GM21381 (cell line): ENCODE measurements around the gene OPALIN.
"Not testable (repeated sequence)": the region's sequence is repeated elsewhere in the genome, so short reads cannot be mapped to it uniquely, and the experiment has no call there.

ENCODE experiments used
- ATAC-seq: cut with Tn5 transposase; IDR thresholded peaks from one replicate; pipeline ENCODE4 v1.9.1; 2021; ENCODE audit warnings: mild to moderate bottlenecking, moderate library complexity; ENCODE audit not compliant: unreplicated experiment

Gene OPALIN

GRCh38 chr10:96339956-96340904 lies 18.6 kb downstream of the OPALIN start:
- no peak for ATAC-seq

GRCh38 chr10:96339383-96339782 lies 19.4 kb downstream of the OPALIN start:
- ATAC-seq, result no peak

DNA sequence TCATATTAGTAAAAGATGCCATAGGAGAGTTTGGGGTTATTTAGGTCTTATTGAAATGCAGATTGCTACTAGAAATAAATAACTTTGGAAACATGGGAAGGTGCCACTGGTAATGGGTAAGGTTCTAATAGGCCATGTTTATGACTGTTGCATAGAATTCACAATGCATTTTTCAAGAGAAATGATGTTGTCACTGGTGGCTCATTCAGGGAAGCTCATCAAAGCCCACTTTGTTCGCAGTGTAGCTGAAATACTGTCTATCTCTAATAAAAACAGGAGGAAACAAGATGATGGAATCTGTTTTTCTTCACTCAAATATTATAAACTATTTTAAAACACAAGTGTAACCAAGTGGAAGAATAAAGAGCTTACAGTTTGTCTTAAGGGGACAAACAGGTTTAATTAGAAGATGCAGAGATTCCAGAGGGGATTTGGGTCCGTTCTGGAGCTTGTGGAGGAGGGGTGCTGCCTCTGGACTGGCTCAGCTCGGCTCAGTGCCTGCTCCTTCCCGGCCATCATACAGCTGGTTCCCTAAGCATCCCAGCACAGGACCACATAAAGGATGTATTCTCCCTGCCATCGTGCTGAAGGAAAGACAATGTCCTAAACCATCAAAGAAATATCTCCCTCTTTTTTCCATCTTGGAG lies 20.4 kb downstream of the OPALIN start:
- ATAC-seq, result no peak

DNA sequence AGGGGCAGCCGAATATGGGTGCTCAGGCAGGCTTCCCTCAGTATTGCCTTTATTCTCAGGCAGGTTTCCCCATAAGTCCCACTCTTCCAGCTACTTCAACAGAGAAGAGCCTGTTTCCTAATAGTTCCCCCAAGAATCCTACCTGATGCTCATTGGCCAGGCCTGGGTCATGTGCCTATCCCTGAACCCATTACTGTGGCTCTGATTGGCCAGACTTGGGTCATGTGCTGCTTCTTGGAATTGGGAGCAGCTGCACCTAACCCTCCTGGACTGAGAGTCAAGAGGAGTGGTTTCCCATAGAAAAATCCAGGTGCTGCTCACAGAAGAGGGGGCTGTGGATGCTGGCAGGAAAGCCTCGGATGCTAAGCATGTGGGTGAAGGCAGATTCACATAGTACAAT lies 21.7 kb downstream of the OPALIN start:
- ATAC-seq, result no peak

DNA sequence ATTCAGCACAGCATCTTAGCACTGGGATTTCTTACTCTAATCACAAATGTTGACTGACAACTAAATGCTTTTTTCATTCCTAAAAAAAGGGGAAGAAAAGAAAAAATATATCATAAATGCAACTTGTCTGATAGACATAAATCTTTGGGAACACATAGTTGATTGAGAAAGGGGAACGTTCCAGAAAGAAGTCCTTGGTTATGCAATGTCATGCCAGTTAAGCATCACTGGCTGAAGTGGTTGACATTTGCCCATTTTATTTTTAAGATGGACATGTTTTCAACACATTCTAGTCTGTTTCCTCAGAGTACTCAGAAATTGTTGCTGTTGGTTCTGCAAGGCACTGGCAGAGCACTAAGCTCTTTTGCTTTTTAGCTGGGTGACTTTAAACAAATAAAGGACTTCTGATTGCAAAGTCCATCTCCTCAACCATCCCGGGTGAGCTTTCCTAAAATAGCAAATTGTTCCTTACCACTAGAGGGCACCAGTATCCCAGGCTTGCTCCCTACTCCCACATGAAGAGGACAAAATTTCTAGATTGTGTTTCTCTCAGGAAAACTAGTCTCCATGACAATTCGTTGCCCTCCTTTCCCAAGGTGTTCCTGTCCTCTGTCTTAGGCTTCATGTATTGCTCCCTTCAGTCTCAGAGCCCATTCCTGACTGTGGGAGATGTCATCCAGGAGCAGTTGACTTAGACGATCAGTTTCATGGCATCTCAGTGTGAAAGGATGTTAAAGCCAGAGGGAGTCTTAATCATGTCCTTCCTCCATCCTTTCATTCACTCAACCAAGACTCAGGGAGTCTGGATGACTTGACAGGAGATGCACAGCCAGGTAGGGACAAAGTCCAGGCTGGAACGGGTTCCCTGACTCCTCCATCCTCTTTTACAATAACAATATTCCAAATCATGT lies 23.9 kb downstream of the OPALIN start:
- no peak for ATAC-seq

DNA sequence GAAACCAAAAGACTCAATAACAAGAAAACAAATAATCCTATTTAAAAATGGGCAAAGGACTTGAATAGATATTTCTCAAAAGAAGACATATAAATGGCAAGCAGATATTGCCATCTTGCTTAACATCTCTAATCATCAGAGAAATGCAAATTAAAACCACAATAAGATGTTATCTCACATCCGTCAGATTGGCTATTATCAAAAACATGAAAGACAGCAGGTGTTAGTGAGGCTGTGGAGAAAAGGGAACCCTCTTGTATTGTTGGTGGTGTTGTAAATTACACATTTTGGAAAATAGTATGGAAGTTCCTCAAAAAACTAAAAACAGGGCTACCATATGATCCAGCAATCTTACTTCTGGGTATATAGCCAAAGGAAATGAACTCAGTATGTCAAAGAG lies 25.7 kb downstream of the OPALIN start:
- ATAC-seq, result no peak

DNA sequence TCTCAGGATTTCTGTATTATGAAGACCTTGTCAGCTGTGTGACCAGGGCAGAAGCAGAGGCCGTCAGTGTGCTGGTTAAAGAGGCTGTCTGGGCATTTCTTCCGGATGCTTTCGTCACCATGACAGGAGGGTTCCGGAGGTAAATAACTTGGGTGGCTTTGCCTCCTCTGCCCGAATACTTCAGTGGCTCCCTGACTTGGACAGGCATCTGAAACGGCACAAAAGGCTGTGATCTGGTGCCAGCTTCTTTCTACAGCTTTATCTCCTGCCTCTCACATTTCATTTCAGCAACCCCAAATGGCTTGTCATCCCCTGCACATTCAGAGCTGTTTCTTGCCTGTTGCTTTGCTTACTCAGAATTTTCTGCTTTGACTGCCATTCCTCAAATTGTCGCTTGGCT lies 31.3 kb downstream of the OPALIN start:
- ATAC-seq, result no peak

DNA sequence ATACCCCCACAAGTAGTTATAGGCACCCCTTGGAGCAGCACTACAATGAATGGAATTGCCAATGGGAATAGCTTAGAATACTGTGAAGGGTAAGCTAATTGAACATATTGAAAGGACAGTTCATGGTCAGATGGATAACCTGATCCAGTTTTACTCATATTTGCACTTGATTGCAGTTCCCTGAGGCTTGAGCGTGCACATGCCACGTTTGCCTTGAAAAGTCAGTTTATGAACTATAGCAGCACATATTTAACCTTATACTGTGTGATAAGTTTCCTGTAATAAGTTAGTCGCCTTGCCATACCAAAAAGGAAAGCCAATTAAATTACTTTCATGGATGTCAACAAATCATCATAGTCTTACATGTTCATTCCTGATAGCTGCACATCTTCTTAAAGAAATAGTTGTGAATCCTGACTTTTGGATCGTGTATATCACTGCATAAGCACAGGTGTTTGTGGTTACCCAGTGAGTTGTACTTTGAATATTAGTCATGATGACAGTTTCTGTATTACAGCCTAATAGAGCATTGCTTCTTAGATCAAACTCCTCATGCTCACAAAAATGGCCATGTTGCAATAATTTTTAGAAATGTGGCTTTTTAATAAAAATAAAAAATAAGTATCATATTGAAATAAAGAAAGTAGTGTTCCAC lies 33.0 kb downstream of the OPALIN start:
- ATAC-seq, result peak; percentile 89

- ATAC-seq, result no peak
Measured at GRCh38 chr10:96324447-96324846, 34.4 kb downstream of the OPALIN start.

- ATAC-seq, result no peak
Measured at GRCh38 chr10:96322275-96322674, 36.5 kb downstream of the OPALIN start.

DNA sequence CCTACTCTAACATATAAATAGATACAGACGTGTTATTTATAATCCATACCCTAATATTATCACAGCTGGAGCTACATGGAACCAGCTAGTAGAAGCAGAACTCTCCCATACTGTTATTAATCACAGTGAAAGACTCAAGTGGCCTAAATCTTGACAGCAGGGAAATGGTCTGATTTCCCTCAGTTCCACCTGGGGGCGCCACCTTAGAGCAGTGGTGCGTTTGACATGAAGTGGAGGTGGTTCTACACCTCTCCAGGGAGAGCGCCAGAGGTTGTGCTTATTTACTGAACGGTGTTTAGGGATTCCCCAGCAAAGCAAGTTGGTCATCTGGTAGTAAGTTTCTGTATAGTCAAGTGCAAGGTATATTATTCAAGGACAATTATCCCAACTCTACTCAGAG lies 37.0 kb downstream of the OPALIN start:
- ATAC-seq, result no peak

- ATAC-seq, result no peak
Measured at GRCh38 chr10:96319754-96320474, 38.9 kb downstream of the OPALIN start.

GRCh38 chr10:96317067-96317833 lies 41.6 kb downstream of the OPALIN start:
- ATAC-seq, result no peak

GRCh38 chr10:96313344-96313743 lies 45.5 kb downstream of the OPALIN start:
- no peak for ATAC-seq

DNA sequence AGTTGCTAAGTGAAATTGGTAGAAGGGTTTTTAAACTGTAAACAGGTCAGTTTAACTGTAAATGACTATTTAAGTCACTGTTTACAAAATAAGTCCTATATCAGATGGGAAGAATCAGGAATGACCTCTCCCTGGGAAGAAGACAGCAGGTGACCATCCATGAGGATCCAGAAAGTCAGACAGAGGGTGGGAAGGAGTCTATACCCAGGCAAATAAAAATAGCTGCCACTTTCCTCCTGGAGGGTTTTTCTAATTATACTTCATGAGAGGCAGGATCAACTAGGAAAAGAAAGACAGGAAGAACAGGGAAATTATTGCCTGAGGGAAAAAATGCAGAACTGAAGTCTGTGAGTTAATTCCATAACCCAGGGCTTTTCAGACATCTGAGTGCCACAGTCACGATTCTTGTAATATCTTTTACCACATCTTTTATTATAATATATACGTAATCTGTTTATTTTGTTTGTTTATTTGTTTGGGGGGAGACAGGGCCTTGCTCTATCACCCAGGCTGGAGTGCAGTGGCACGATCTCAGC lies 47.6 kb downstream of the OPALIN start:
- ATAC-seq, result no peak

- ATAC-seq, result no peak
Measured at GRCh38 chr10:96310321-96310669, 48.5 kb downstream of the OPALIN start.

GRCh38 chr10:96309628-96310320 lies 49.0 kb downstream of the OPALIN start:
- ATAC-seq, result no peak

DNA sequence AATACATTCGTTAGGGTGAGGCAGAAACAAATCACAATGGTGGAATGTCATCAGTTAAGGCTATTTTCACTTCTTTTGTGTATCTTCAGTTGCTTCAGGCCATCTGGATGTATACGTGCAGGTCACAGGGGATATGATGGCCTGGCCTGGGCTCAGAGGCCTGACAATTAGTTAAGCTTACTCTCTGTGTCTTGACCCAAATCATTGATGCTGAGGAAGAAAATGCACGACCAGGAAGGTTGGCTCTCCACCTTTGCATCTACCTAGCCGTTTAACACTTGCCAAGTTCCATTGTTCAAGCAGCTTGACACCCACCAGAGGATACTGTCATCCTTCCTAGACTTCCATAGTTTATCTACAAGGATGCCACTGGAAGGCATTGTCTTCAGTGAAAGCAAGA lies 49.9 kb downstream of the OPALIN start:
- ATAC-seq, result not testable (repeated sequence)

GRCh38 chr10:96306516-96306915 lies 52.3 kb downstream of the OPALIN start:
- ATAC-seq, result no peak
